Mesendoderm (in vitro differentiated cells): ENCODE measurements around the gene CCDC9B.

ENCODE experiments used
- DNase-seq: peaks from one replicate; pipeline ENCODE4 v3.0.0; 2013
- H2AK5ac ChIP-seq: 2 replicates; pipeline ENCODE4 v1.6.1; 2013; ENCODE audit warnings: low read length, inconsistent platforms
- H2BK120ac ChIP-seq: 2 replicates; pipeline ENCODE4 v1.6.1; 2013; ENCODE audit warnings: low read depth, mild to moderate bottlenecking, low read length, moderate library complexity, mixed read lengths
- H2BK15ac ChIP-seq: replicated peaks from 2 replicates; pipeline ENCODE4 v1.6.1; 2013; ENCODE audit warnings: low read depth, mild to moderate bottlenecking, moderate library complexity
- H2BK5ac ChIP-seq: 2 replicates; pipeline ENCODE4 v1.6.1; 2013; ENCODE audit warnings: low read length, inconsistent platforms
- H3K18ac ChIP-seq: 2 replicates; pipeline ENCODE4 v1.6.1; 2013; ENCODE audit warnings: mild to moderate bottlenecking, low read length, mixed read lengths
- H3K23ac ChIP-seq: one replicate; pipeline ENCODE4 v1.6.1; 2013; ENCODE audit warnings: low read length
- H3K27ac ChIP-seq: 2 replicates; pipeline ENCODE4 v1.5.1; 2013; ENCODE audit warnings: low read depth, mild to moderate bottlenecking, inconsistent platforms, low read length, moderate library complexity
- H3K27me3 ChIP-seq: 2 replicates; pipeline ENCODE4 v1.6.1; 2013; ENCODE audit warnings: low read length, control low read depth, mild to moderate bottlenecking, inconsistent platforms; ENCODE audit not compliant: insufficient read depth, poor library complexity
- H3K36me3 ChIP-seq: 2 replicates; pipeline ENCODE4 v1.6.1; 2013; ENCODE audit warnings: low read length, inconsistent platforms; ENCODE audit not compliant: control insufficient read depth, insufficient read depth
- H3K4ac ChIP-seq: one replicate; pipeline ENCODE4 v1.6.1; 2013; ENCODE audit warnings: low read depth, mild to moderate bottlenecking, low read length, moderate library complexity
- H3K4me1 ChIP-seq: 2 replicates; pipeline ENCODE4 v1.6.1; 2013; ENCODE audit warnings: low read depth, low read length, inconsistent platforms; ENCODE audit not compliant: control insufficient read depth
- H3K4me2 ChIP-seq: 2 replicates; pipeline ENCODE4 v1.6.1; 2013; ENCODE audit warnings: low read length
- H3K4me3 ChIP-seq: 2 replicates; pipeline ENCODE4 v1.5.1; 2013; ENCODE audit warnings: mild to moderate bottlenecking, low read length
- H3K56ac ChIP-seq: one replicate; pipeline ENCODE4 v1.6.1; 2013; ENCODE audit warnings: low read length
- H3K79me1 ChIP-seq: 2 replicates; pipeline ENCODE4 v1.6.1; 2013; ENCODE audit warnings: low read length, inconsistent platforms
- H3K79me2 ChIP-seq: 2 replicates; pipeline ENCODE4 v1.6.1; 2013; ENCODE audit warnings: mild to moderate bottlenecking, low read length; ENCODE audit not compliant: control insufficient read depth, insufficient read depth
- H3K9ac ChIP-seq: 2 replicates; pipeline ENCODE4 v1.6.1; 2013; ENCODE audit warnings: low read length, inconsistent platforms
- H4K5ac ChIP-seq: one replicate; pipeline ENCODE4 v1.6.1; 2013; ENCODE audit warnings: low read length
- H4K8ac ChIP-seq: one replicate; pipeline ENCODE4 v1.6.1; 2013; ENCODE audit warnings: low read depth, mild to moderate bottlenecking, control low read depth, low read length, moderate library complexity
- WGBS: extraction: QIAGEN DNeasy Blood & Tissue Kit; methylation state at CpG from one replicate; pipeline ENCODE4 v1.1.7; 2013; ENCODE audit warnings: low lambda C conversion rate, missing lambda C conversion rate; ENCODE audit not compliant: insufficient coverage; ENCODE audit errors: extremely low coverage; 5-methylcytosine and 5-hydroxymethylcytosine counted together

CCDC9B gene

GRCh38 chr15:40381818-40382529 lies 41.2 kb upstream of the CCDC9B start:
- no peak overlapping the region for H3K27ac ChIP-seq
- no peak overlapping the region for H3K4ac ChIP-seq
- DNase-seq: no peak
- H3K23ac ChIP-seq: no peak overlapping the region
- H3K4me2 ChIP-seq: peak overlapping the region; percentile 44
- no peak overlapping the region for H4K8ac ChIP-seq
- peaks cover 2% of the 10 kb centered on the region for H3K4me1 ChIP-seq
- no peak overlapping the region for H3K9ac ChIP-seq
- H3K36me3 ChIP-seq: peaks cover 10% of the 10 kb centered on the region
- no peak overlapping the region for H2BK15ac ChIP-seq
- H3K18ac ChIP-seq: no peak overlapping the region
- WGBS: no CpG with 5 or more reads among the region's 11 CpGs
- H2BK5ac ChIP-seq: no peak overlapping the region
- H3K79me2 ChIP-seq: peaks cover 17% of the 10 kb centered on the region
- no peak overlapping the region for H3K56ac ChIP-seq
- no peak overlapping the region for H2BK120ac ChIP-seq
- H2AK5ac ChIP-seq: no peak overlapping the region
- no peak overlapping the region for H3K4me3 ChIP-seq
- H4K5ac ChIP-seq: no peak overlapping the region
- H3K27me3 ChIP-seq: no peaks in the 10 kb centered on the region
- H3K79me1 ChIP-seq: peaks cover 10% of the 10 kb centered on the region

- H4K5ac ChIP-seq: no peak overlapping the region
- no peak overlapping the region for H2BK5ac ChIP-seq
- no peak overlapping the region for H3K4me2 ChIP-seq
- peaks cover 2% of the 10 kb centered on the region for H3K4me1 ChIP-seq
- H3K27me3 ChIP-seq: no peaks in the 10 kb centered on the region
- no peak overlapping the region for H3K4ac ChIP-seq
- H2AK5ac ChIP-seq: no peak overlapping the region
- H3K9ac ChIP-seq: no peak overlapping the region
- H3K56ac ChIP-seq: no peak overlapping the region
- no peak overlapping the region for H2BK120ac ChIP-seq
- no peak overlapping the region for H3K27ac ChIP-seq
- H3K36me3 ChIP-seq: peaks cover 2% of the 10 kb centered on the region
- H4K8ac ChIP-seq: no peak overlapping the region
- no peak overlapping the region for H2BK15ac ChIP-seq
- peaks cover 9% of the 10 kb centered on the region for H3K79me1 ChIP-seq
- H3K79me2 ChIP-seq: peaks cover 17% of the 10 kb centered on the region
- DNase-seq: no peak
- no CpG with 5 or more reads among the region's 10 CpGs for WGBS
- H3K23ac ChIP-seq: no peak overlapping the region
- no peak overlapping the region for H3K18ac ChIP-seq
- H3K4me3 ChIP-seq: no peak overlapping the region
These were observed 39.9 kb upstream of the CCDC9B start for GRCh38 chr15:40380636-40381035.

- H3K23ac ChIP-seq: no peak overlapping the region
- H3K79me2 ChIP-seq: peaks cover 14% of the 10 kb centered on the region
- H3K18ac ChIP-seq: no peak overlapping the region
- peaks cover 2% of the 10 kb centered on the region for H3K4me1 ChIP-seq
- H3K4me3 ChIP-seq: no peak overlapping the region
- H3K9ac ChIP-seq: no peak overlapping the region
- no peak overlapping the region for H4K5ac ChIP-seq
- H2AK5ac ChIP-seq: no peak overlapping the region
- no peak overlapping the region for H2BK120ac ChIP-seq
- H4K8ac ChIP-seq: no peak overlapping the region
- no peaks in the 10 kb centered on the region for H3K27me3 ChIP-seq
- no peak overlapping the region for H3K4ac ChIP-seq
- H3K36me3 ChIP-seq: no peaks in the 10 kb centered on the region
- no peak overlapping the region for H2BK5ac ChIP-seq
- H3K27ac ChIP-seq: no peak overlapping the region
- H3K79me1 ChIP-seq: peaks cover 4% of the 10 kb centered on the region
- WGBS: no CpG with 5 or more reads among the region's 4 CpGs
- H3K4me2 ChIP-seq: no peak overlapping the region
- DNase-seq: peak; percentile 44
- no peak overlapping the region for H2BK15ac ChIP-seq
- H3K56ac ChIP-seq: no peak overlapping the region
These were observed 39.1 kb upstream of the CCDC9B start for GRCh38 chr15:40379853-40380252.

DNA sequence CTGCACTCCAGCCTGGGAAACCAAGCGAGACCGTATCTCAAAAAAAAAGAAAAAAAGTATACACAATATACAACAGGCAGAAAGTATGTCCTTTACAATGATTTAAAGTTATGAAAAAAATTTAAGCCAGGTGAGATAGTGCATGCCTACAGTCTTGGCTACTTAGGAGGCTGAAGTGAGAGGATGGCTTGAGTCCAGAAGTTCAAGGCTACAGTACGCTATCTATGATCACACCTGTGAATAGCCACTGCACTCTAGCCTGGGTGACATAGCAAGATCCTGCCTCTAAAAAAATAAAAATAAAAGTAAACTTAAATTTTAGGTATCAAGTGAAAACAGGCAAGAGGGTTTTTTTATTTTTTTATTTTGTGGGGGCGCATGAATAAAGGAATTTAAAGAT lies 38.6 kb upstream of the CCDC9B start:
- H4K5ac ChIP-seq: no peak overlapping the region
- H3K9ac ChIP-seq: no peak overlapping the region
- no CpG with 5 or more reads among the region's 4 CpGs for WGBS
- H3K56ac ChIP-seq: no peak overlapping the region
- H3K23ac ChIP-seq: no peak overlapping the region
- H2BK5ac ChIP-seq: no peak overlapping the region
- no peak overlapping the region for H3K27ac ChIP-seq
- H3K79me2 ChIP-seq: peaks cover 11% of the 10 kb centered on the region
- no peaks in the 10 kb centered on the region for H3K27me3 ChIP-seq
- H3K79me1 ChIP-seq: peaks cover 2% of the 10 kb centered on the region
- no peak overlapping the region for H2BK120ac ChIP-seq
- H2AK5ac ChIP-seq: no peak overlapping the region
- H2BK15ac ChIP-seq: no peak overlapping the region
- no peak overlapping the region for H3K4me3 ChIP-seq
- no peak overlapping the region for H3K4me2 ChIP-seq
- H3K18ac ChIP-seq: no peak overlapping the region
- no peak overlapping the region for H3K4ac ChIP-seq
- H3K4me1 ChIP-seq: peaks cover 2% of the 10 kb centered on the region
- H3K36me3 ChIP-seq: no peaks in the 10 kb centered on the region
- no peak overlapping the region for H4K8ac ChIP-seq
- no peak for DNase-seq

GRCh38 chr15:40377606-40378005 lies 36.9 kb upstream of the CCDC9B start:
- peaks cover 3% of the 10 kb centered on the region for H3K4me1 ChIP-seq
- H3K56ac ChIP-seq: no peak overlapping the region
- no peak for DNase-seq
- no peak overlapping the region for H3K27ac ChIP-seq
- no peaks in the 10 kb centered on the region for H3K79me2 ChIP-seq
- no peaks in the 10 kb centered on the region for H3K27me3 ChIP-seq
- no peak overlapping the region for H4K8ac ChIP-seq
- H2BK5ac ChIP-seq: no peak overlapping the region
- no peak overlapping the region for H3K9ac ChIP-seq
- WGBS: no CpG with 5 or more reads among the region's 3 CpGs
- peak overlapping the region; percentile 66 for H3K23ac ChIP-seq
- no peak overlapping the region for H2BK15ac ChIP-seq
- H3K18ac ChIP-seq: no peak overlapping the region
- no peak overlapping the region for H3K4me3 ChIP-seq
- H3K79me1 ChIP-seq: no peaks in the 10 kb centered on the region
- no peaks in the 10 kb centered on the region for H3K36me3 ChIP-seq
- H3K4ac ChIP-seq: no peak overlapping the region
- no peak overlapping the region for H4K5ac ChIP-seq
- no peak overlapping the region for H2AK5ac ChIP-seq
- H2BK120ac ChIP-seq: no peak overlapping the region
- H3K4me2 ChIP-seq: no peak overlapping the region

DNA sequence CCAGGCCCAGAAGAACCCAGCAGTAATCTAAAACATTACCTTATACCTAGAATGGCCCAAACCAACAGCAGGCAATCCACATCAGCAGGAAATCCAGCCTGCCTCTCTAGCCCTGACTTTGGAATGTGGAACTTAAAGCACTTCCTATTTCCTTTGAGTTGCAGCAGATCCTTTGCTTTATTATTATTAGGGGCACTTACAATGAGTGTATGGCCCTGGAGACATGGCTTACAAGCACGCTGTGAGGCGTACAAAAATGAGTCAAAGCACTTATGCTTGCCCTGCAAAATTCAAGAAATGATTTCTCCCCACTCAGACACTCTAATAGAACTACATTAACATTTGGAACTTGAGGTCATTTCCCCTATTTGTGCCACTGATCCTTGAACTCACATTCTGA lies 32.2 kb upstream of the CCDC9B start:
- H2BK5ac ChIP-seq: no peak overlapping the region
- H3K23ac ChIP-seq: no peak overlapping the region
- no peak overlapping the region for H2AK5ac ChIP-seq
- no peak overlapping the region for H2BK15ac ChIP-seq
- H3K4me2 ChIP-seq: no peak overlapping the region
- H3K56ac ChIP-seq: no peak overlapping the region
- H3K27ac ChIP-seq: no peak overlapping the region
- H3K4ac ChIP-seq: no peak overlapping the region
- H3K18ac ChIP-seq: no peak overlapping the region
- no peaks in the 10 kb centered on the region for H3K36me3 ChIP-seq
- H3K79me1 ChIP-seq: no peaks in the 10 kb centered on the region
- no peaks in the 10 kb centered on the region for H3K79me2 ChIP-seq
- WGBS: no CpG with 5 or more reads among the region's 2 CpGs
- peaks cover 2% of the 10 kb centered on the region for H3K4me1 ChIP-seq
- no peak overlapping the region for H4K5ac ChIP-seq
- H4K8ac ChIP-seq: no peak overlapping the region
- H3K9ac ChIP-seq: no peak overlapping the region
- no peak overlapping the region for H3K4me3 ChIP-seq
- DNase-seq: peak; percentile 45
- H3K27me3 ChIP-seq: no peaks in the 10 kb centered on the region
- H2BK120ac ChIP-seq: no peak overlapping the region
